BLaER1 (cell line): ENCODE data around the gene RAB15.
"Not testable (repeated sequence)": the region's sequence is repeated elsewhere in the genome, so short reads cannot be mapped to it uniquely, and the experiment has no call there.

Source experiments
- H3K27ac ChIP-seq: shearing (Covaris generic); formaldehyde crosslinking; 2 replicates; pipeline ENCODE4 v1.8.1; 2022
- H3K27me3 ChIP-seq: shearing (Covaris generic); formaldehyde crosslinking; 2 replicates; pipeline ENCODE4 v1.8.1; 2022
- H3K36me3 ChIP-seq: shearing (Covaris generic); formaldehyde crosslinking; 2 replicates; pipeline ENCODE4 v1.8.1; 2022
- H3K4me1 ChIP-seq: shearing (Covaris generic); formaldehyde crosslinking; 2 replicates; pipeline ENCODE4 v1.8.1; 2022
- H3K4me2 ChIP-seq: shearing (Covaris generic); formaldehyde crosslinking; 2 replicates; pipeline ENCODE4 v1.8.1; 2022
- H3K4me3 ChIP-seq: shearing (Covaris generic); formaldehyde crosslinking; 2 replicates; pipeline ENCODE4 v1.8.1; 2022
- H3K9ac ChIP-seq: shearing (Covaris generic); formaldehyde crosslinking; 2 replicates; pipeline ENCODE4 v1.8.1; 2022
- H3K9me3 ChIP-seq: shearing (Covaris generic); formaldehyde crosslinking; 2 replicates; pipeline ENCODE4 v1.8.1; 2022
- H4K20me1 ChIP-seq: shearing (Covaris generic); formaldehyde crosslinking; 2 replicates; pipeline ENCODE4 v1.8.1; 2022
- Cebpa-rat ChIP-seq: shearing (Covaris generic); IDR thresholded peaks from 2 replicates; pipeline ENCODE4 v1.8.1; 2022

Gene RAB15

GRCh38 chr14:64919215-64919614 is 52.9 kb downstream of the RAB15 start:
- Histone ChIP-seq H3K4me1 (peaks cover 13% of the 10 kb centered on the region), H4K20me1 (peaks cover 77% of the 10 kb centered on the region), H3K27ac (no peak overlapping the region), H3K4me2 (no peak overlapping the region), H3K36me3 (peaks cover 30% of the 10 kb centered on the region), H3K9me3 (no peaks in the 10 kb centered on the region; the same call in 1 of the 2 replicates), H3K27me3 (no peaks in the 10 kb centered on the region), H3K9ac (no peak overlapping the region), H3K4me3 (no peak overlapping the region)
- no peak for TF ChIP-seq Cebpa-rat

- Histone ChIP-seq H3K9me3 (no peaks in the 10 kb centered on the region; the same call in 1 of the 2 replicates), H4K20me1 (peaks cover 68% of the 10 kb centered on the region), H3K4me3 (no peak overlapping the region), H3K27ac (no peak overlapping the region), H3K9ac (no peak overlapping the region), H3K4me1 (peaks cover 18% of the 10 kb centered on the region), H3K27me3 (no peaks in the 10 kb centered on the region), H3K4me2 (no peak overlapping the region), H3K36me3 (peaks cover 24% of the 10 kb centered on the region)
- TF ChIP-seq Cebpa-rat = no peak
Measured at GRCh38 chr14:64918216-64918615, 53.9 kb downstream of the RAB15 start.

- H3K4me1 ChIP-seq = peaks cover 23% of the 10 kb centered on the region
- no peaks in the 10 kb centered on the region for H3K27me3 ChIP-seq
- H3K9me3 ChIP-seq = no peaks in the 10 kb centered on the region; the same call in 1 of the 2 replicates
- no peak overlapping the region for H3K9ac ChIP-seq
- TF ChIP-seq Cebpa-rat = no peak
- peaks cover 18% of the 10 kb centered on the region; the same call in 1 of the 2 replicates for H3K36me3 ChIP-seq
- H3K4me3 ChIP-seq = peak overlapping the region; percentile 97; the same call in 1 of the 2 replicates
- no peak overlapping the region for H3K27ac ChIP-seq
- peaks cover 44% of the 10 kb centered on the region for H4K20me1 ChIP-seq
- peak overlapping the region; percentile 88 for H3K4me2 ChIP-seq
Measured at GRCh38 chr14:64915797-64916196, 56.3 kb downstream of the RAB15 start.

GRCh38 chr14:64915029-64915424 is 57.1 kb downstream of the RAB15 start:
- no peak for TF ChIP-seq Cebpa-rat
- H3K4me1 ChIP-seq = peaks cover 23% of the 10 kb centered on the region
- no peaks in the 10 kb centered on the region; the same call in 1 of the 2 replicates for H3K9me3 ChIP-seq
- H3K27ac ChIP-seq = peak overlapping the region; percentile 97
- peak overlapping the region; percentile 88 for H3K4me2 ChIP-seq
- no peaks in the 10 kb centered on the region for H3K27me3 ChIP-seq
- peaks cover 18% of the 10 kb centered on the region; the same call in 1 of the 2 replicates for H3K36me3 ChIP-seq
- H3K9ac ChIP-seq = peak overlapping the region; percentile 98
- peak overlapping the region; percentile 97 for H3K4me3 ChIP-seq
- H4K20me1 ChIP-seq = peaks cover 37% of the 10 kb centered on the region

GRCh38 chr14:64914237-64915028 is 57.7 kb downstream of the RAB15 start, which contains the start of gene CHURC1:
Gene CHURC1 (plus strand): TSS chr14:64914455. CDS start chr14:64914496, 41 bp downstream.
- Histone ChIP-seq H3K4me3 (peak within 1 kb of the TSS; percentile 97), H3K9ac (peak within 1 kb of the TSS; percentile 98), H3K9me3 (no peaks in the 10 kb centered on the region; the same call in 1 of the 2 replicates), H3K27me3 (no peaks in the 10 kb centered on the region), H3K4me2 (peak within 1 kb of the TSS; percentile 88), H3K27ac (peak within 1 kb of the TSS; percentile 97), H3K4me1 (peaks cover 23% of the 10 kb centered on the region), H4K20me1 (peaks cover 31% of the 10 kb centered on the region), H3K36me3 (peaks cover 18% of the 10 kb centered on the region; the same call in 1 of the 2 replicates)
- TF ChIP-seq Cebpa-rat = no peak

- Histone ChIP-seq H3K4me2 (peak overlapping the region; percentile 88), H4K20me1 (peaks cover 22% of the 10 kb centered on the region), H3K36me3 (peaks cover 16% of the 10 kb centered on the region; the same call in 1 of the 2 replicates), H3K4me1 (peaks cover 23% of the 10 kb centered on the region)
- H3K27me3 ChIP-seq, H3K9ac ChIP-seq, H3K27ac ChIP-seq, H3K4me3 ChIP-seq, H3K9me3 ChIP-seq: not testable (repeated sequence)
Measured at GRCh38 chr14:64913477-64913876, 58.7 kb downstream of the RAB15 start.

GRCh38 chr14:64912261-64912660 is 59.9 kb downstream of the RAB15 start:
- Histone ChIP-seq H3K4me2 (no peak overlapping the region), H3K27ac (no peak overlapping the region), H3K36me3 (peaks cover 9% of the 10 kb centered on the region; the same call in 1 of the 2 replicates), H3K9me3 (no peaks in the 10 kb centered on the region; the same call in 1 of the 2 replicates), H3K4me1 (peaks cover 23% of the 10 kb centered on the region), H3K27me3 (no peaks in the 10 kb centered on the region), H3K9ac (no peak overlapping the region), H4K20me1 (peaks cover 10% of the 10 kb centered on the region; the same call in 1 of the 2 replicates), H3K4me3 (no peak overlapping the region)
- no peak for TF ChIP-seq Cebpa-rat

- no peak overlapping the region for H3K27ac ChIP-seq
- H3K9ac ChIP-seq = no peak overlapping the region
- H3K9me3 ChIP-seq = no peaks in the 10 kb centered on the region
- no peaks in the 10 kb centered on the region for H3K27me3 ChIP-seq
- H3K36me3 ChIP-seq = no peaks in the 10 kb centered on the region
- no peak overlapping the region for H3K4me3 ChIP-seq
- H3K4me1 ChIP-seq = peaks cover 23% of the 10 kb centered on the region
- H4K20me1 ChIP-seq = peaks cover 6% of the 10 kb centered on the region; the same call in 1 of the 2 replicates
- TF ChIP-seq Cebpa-rat = no peak
- no peak overlapping the region for H3K4me2 ChIP-seq
Measured at GRCh38 chr14:64910847-64911495, 61.2 kb downstream of the RAB15 start.

GRCh38 chr14:64906022-64906421 is 66.1 kb downstream of the RAB15 start:
- Histone ChIP-seq H4K20me1 (no peaks in the 10 kb centered on the region), H3K4me3 (no peak overlapping the region)

GRCh38 chr14:64899958-64900357 is 72.2 kb downstream of the RAB15 start:
- H3K4me3 ChIP-seq = no peak overlapping the region
- no peaks in the 10 kb centered on the region for H3K27me3 ChIP-seq

More at GRCh38 chr14:64906022-64906421, 66.1 kb downstream of the RAB15 start:
- no peak for TF ChIP-seq Cebpa-rat
- H3K27ac ChIP-seq = no peak overlapping the region
- H3K4me1 ChIP-seq = peaks cover 5% of the 10 kb centered on the region; the same call in 1 of the 2 replicates
- no peaks in the 10 kb centered on the region for H3K27me3 ChIP-seq
- no peak overlapping the region for H3K9ac ChIP-seq
- no peaks in the 10 kb centered on the region for H3K36me3 ChIP-seq
- H3K9me3 ChIP-seq = no peaks in the 10 kb centered on the region
- H3K4me2 ChIP-seq = peak overlapping the region; percentile 16; the same call in 1 of the 2 replicates

More at GRCh38 chr14:64899958-64900357, 72.2 kb downstream of the RAB15 start:
- no peak for TF ChIP-seq Cebpa-rat
- Histone ChIP-seq H3K4me1 (no peaks in the 10 kb centered on the region), H3K27ac (no peak overlapping the region), H3K4me2 (no peak overlapping the region), H3K9me3 (no peaks in the 10 kb centered on the region), H3K9ac (no peak overlapping the region), H4K20me1 (no peaks in the 10 kb centered on the region), H3K36me3 (no peaks in the 10 kb centered on the region)
